Activated naive CD4-positive, alpha-beta T cell treated with anti-CD3 and anti-CD28 coated beads, Interleukin-2, amount 50 U/mL, for 24 hours (primary cell): ENCODE results near the gene FAM228B.

Experiments used
- H3K27ac Mint-ChIP-seq: one replicate; pipeline ENCODE4 v1.8.0; 2021; ENCODE audit warnings: mild to moderate bottlenecking, mixed read lengths
- H3K27me3 Mint-ChIP-seq: one replicate; pipeline ENCODE4 v1.8.0; 2021; ENCODE audit warnings: mixed read lengths
- H3K36me3 Mint-ChIP-seq: one replicate; pipeline ENCODE4 v1.8.0; 2021; ENCODE audit warnings: mixed read lengths
- H3K4me1 Mint-ChIP-seq: one replicate; pipeline ENCODE4 v1.8.0; 2021; ENCODE audit warnings: mixed read lengths
- H3K4me3 Mint-ChIP-seq: one replicate; pipeline ENCODE4 v1.8.0; 2021; ENCODE audit warnings: mild to moderate bottlenecking, mixed read lengths
- H3K9me3 Mint-ChIP-seq: one replicate; pipeline ENCODE4 v1.8.0; 2021; ENCODE audit warnings: mixed read lengths

The FAM228B gene

DNA sequence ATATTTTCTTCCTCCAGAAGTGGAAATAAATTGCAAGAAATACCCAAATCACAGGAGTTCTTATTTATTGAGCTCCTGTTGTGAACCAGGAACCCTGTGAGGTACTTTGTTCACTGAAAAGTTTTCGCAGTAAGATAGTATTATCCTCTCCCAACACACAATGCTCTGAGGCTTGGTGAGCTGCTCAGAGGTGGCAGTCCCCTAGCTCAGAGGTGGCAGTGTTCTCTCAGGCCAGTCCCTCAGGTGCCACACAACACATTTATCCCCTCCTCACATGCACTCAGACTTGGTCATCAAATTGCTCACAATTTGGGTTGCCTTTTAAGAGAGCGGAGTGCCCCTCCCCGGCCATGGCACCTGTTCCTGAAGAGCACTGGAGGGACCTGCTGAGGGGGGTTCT is 77.5 kb downstream of the FAM228B start:
- Mint-ChIP-seq H3K27ac (no peak overlapping the region), H3K9me3 (peaks cover 5% of the 10 kb centered on the region), H3K27me3 (no peaks in the 10 kb centered on the region)

GRCh38 chr2:24203029-24203786 is 79.9 kb downstream of the FAM228B start:
- Mint-ChIP-seq H3K36me3 (peaks cover 12% of the 10 kb centered on the region), H3K4me1 (no peaks in the 10 kb centered on the region), H3K9me3 (no peaks in the 10 kb centered on the region), H3K27ac (no peak overlapping the region), H3K4me3 (no peak overlapping the region), H3K27me3 (no peaks in the 10 kb centered on the region)

More for the DNA sequence above, 77.5 kb downstream of the FAM228B start:
- no peak overlapping the region for H3K4me3 Mint-ChIP-seq
- no peaks in the 10 kb centered on the region for H3K4me1 Mint-ChIP-seq
- H3K36me3 Mint-ChIP-seq = peaks cover 9% of the 10 kb centered on the region

DNA sequence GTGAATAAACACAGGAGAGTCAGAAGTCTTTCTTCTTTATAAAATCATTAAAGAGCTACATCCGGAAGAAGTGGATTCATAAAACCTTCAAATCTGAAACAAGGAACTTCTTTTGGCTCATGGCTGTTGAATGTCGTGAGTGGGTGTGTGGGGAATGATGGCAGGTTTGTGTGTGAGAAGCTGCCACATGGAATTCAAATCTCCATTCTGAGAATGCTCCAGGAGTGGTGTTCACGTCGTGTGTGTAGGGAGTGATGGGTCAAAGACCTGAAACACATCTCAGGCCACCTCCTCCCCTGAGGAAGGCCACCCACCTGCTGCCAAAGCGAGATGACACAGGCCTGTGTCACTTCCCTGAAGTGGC is 80.5 kb downstream of the FAM228B start:
- Mint-ChIP-seq H3K27ac (no peak overlapping the region), H3K4me3 (no peak overlapping the region), H3K36me3 (peaks cover 12% of the 10 kb centered on the region), H3K9me3 (no peaks in the 10 kb centered on the region), H3K27me3 (no peaks in the 10 kb centered on the region), H3K4me1 (no peaks in the 10 kb centered on the region)

- Mint-ChIP-seq H3K4me3 (no peak overlapping the region), H3K4me1 (no peaks in the 10 kb centered on the region), H3K27me3 (no peaks in the 10 kb centered on the region), H3K36me3 (peaks cover 16% of the 10 kb centered on the region), H3K9me3 (no peaks in the 10 kb centered on the region), H3K27ac (no peak overlapping the region)
Observed at GRCh38 chr2:24204505-24204904, 81.2 kb downstream of the FAM228B start.

DNA sequence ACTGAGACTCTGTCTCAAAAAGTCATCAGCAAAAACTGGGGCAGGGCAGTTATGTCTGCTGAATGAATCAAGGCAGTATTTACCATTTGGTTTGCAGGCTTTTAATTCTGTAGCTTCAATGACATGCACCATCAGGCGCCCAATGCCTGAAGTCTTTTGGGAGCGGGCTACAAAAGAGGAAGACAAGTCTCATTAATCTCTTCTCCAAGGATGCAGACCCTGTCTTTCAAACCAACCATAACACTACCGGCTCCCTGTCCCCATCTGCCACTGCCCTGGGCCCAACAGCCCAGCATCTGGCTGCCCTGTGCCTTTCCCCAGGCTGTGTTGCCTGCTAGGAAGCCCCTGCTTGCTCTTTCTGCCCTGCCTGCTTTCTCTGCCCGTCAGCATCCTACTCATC is 81.9 kb downstream of the FAM228B start:
- peaks cover 18% of the 10 kb centered on the region for H3K36me3 Mint-ChIP-seq
- no peak overlapping the region for H3K4me3 Mint-ChIP-seq
- H3K27ac Mint-ChIP-seq = no peak overlapping the region
- no peaks in the 10 kb centered on the region for H3K4me1 Mint-ChIP-seq
- H3K9me3 Mint-ChIP-seq = no peaks in the 10 kb centered on the region
- H3K27me3 Mint-ChIP-seq = no peaks in the 10 kb centered on the region

DNA sequence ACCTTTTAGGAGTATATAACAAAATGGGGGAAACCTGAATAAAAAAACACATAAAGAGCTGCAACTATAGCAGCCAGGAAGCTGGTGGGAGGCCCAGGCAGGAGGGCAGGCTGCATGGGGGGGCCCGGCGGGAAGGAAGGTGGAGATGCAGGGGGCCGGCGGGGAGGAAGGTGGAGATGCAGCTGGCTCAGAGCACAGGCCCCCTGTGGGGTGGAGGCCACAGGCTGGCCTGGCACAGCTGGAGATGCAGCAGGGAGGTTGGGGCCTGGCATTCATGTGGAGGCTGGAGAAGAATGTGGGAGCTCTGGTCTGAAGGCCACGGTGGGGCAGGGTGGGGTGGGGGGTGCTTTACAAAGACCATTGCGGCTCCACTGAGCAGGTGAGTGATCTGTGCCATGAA is 83.0 kb downstream of the FAM228B start:
- Mint-ChIP-seq H3K36me3 (peaks cover 20% of the 10 kb centered on the region), H3K4me1 (no peaks in the 10 kb centered on the region), H3K27ac (no peak overlapping the region), H3K4me3 (no peak overlapping the region), H3K27me3 (no peaks in the 10 kb centered on the region), H3K9me3 (no peaks in the 10 kb centered on the region)

GRCh38 chr2:24206714-24207113 is 83.4 kb downstream of the FAM228B start:
- Mint-ChIP-seq H3K4me3 (no peak overlapping the region), H3K27me3 (no peaks in the 10 kb centered on the region), H3K4me1 (no peaks in the 10 kb centered on the region), H3K9me3 (no peaks in the 10 kb centered on the region), H3K27ac (no peak overlapping the region), H3K36me3 (peaks cover 21% of the 10 kb centered on the region)

DNA sequence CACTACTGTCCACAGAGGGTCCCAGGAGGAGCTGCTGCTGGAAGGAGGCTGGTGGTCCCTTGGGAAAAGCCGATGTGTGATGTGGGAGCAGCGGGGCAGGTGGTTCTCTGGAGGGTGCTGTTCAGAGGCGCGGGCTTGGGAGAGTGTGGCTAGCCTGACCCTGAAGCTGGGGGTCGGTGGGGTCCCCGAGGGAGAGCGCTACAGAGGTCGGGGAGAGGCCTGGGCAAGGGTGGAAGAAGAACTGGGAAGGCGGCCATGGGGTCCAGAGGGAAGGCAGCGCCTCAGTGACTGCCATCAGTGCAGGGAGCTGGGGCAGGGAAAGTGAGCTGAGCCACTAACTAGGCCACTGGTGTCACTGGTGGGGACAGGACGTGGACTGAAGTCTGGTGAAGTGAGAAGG is 84.1 kb downstream of the FAM228B start:
- Mint-ChIP-seq H3K4me3 (no peak overlapping the region), H3K9me3 (no peaks in the 10 kb centered on the region), H3K27me3 (no peaks in the 10 kb centered on the region), H3K36me3 (peaks cover 21% of the 10 kb centered on the region), H3K27ac (no peak overlapping the region), H3K4me1 (no peaks in the 10 kb centered on the region)

DNA sequence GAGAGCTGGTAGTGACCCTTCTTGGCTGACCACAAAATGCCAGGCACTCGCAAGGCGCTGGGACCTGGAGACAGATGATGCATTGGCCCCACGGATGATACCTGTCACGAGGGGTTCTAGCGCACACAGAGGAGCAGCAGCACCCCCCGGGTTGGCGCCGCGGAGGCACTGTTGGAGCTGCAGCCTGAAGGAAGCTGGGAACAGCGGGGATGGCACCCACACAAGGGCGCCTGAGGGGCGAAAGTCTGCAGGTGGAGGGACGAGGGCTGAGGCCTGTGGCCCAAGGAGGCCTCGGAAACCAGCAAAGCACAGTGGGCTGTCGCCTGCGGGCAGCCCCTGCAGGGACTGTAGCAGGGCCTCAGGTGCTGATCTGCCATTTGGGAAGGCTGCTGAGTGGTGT is 85.2 kb downstream of the FAM228B start:
- no peak overlapping the region for H3K27ac Mint-ChIP-seq
- no peaks in the 10 kb centered on the region for H3K9me3 Mint-ChIP-seq
- no peaks in the 10 kb centered on the region for H3K27me3 Mint-ChIP-seq
- no peaks in the 10 kb centered on the region for H3K4me1 Mint-ChIP-seq
- no peak overlapping the region for H3K4me3 Mint-ChIP-seq
- H3K36me3 Mint-ChIP-seq = peaks cover 26% of the 10 kb centered on the region

- Mint-ChIP-seq H3K36me3 (peaks cover 24% of the 10 kb centered on the region), H3K9me3 (no peaks in the 10 kb centered on the region), H3K4me3 (no peak overlapping the region), H3K4me1 (no peaks in the 10 kb centered on the region), H3K27me3 (no peaks in the 10 kb centered on the region), H3K27ac (no peak overlapping the region)
Observed at GRCh38 chr2:24209389-24210105, 86.3 kb downstream of the FAM228B start.

DNA sequence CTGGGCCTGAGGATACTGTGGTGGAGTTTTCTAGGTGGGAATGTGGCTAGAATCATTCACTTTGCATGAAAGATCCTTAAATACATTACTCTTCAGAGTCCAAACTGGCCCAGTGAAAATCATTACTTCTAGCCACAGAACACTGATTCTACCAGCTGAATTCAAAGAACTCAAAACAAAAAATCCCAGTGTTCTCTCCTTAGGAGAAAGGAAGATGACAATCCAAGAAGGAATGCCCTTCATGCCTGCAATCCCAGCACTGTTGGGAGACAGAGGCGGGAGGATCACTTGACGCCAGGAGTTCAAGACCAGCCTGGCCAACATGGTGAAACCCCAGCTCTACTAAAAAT is 86.8 kb downstream of the FAM228B start:
- Mint-ChIP-seq H3K27ac (no peak overlapping the region), H3K4me3 (no peak overlapping the region), H3K36me3 (peaks cover 24% of the 10 kb centered on the region), H3K4me1 (peaks cover 3% of the 10 kb centered on the region), H3K9me3 (no peaks in the 10 kb centered on the region), H3K27me3 (no peaks in the 10 kb centered on the region)

- Mint-ChIP-seq H3K27me3 (no peaks in the 10 kb centered on the region), H3K9me3 (no peaks in the 10 kb centered on the region), H3K4me3 (no peak overlapping the region), H3K4me1 (peaks cover 4% of the 10 kb centered on the region), H3K36me3 (peaks cover 20% of the 10 kb centered on the region), H3K27ac (no peak overlapping the region)
Observed at GRCh38 chr2:24210723-24211122, 87.5 kb downstream of the FAM228B start.

DNA sequence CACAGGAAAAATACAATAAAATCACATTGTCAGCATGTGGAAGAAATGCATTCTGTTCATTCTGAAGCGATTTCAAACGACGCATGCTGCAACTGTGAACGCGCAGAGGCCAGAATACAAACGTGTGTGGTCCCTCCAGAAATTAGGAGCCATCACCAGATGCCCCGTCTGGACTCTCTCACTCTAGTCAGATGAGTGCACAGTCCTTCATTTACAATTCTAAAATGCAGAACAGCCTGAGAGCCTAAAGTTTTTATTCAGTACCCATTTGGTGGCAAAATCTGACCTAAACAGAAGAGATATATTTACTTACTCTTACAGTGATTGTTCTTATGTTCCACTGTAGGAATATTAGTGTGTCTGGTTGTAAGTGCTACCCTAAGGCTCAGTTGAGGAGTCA is 88.1 kb downstream of the FAM228B start:
- Mint-ChIP-seq H3K4me1 (peaks cover 7% of the 10 kb centered on the region), H3K27me3 (no peaks in the 10 kb centered on the region), H3K9me3 (no peaks in the 10 kb centered on the region), H3K36me3 (peaks cover 19% of the 10 kb centered on the region), H3K27ac (no peak overlapping the region), H3K4me3 (no peak overlapping the region)

DNA sequence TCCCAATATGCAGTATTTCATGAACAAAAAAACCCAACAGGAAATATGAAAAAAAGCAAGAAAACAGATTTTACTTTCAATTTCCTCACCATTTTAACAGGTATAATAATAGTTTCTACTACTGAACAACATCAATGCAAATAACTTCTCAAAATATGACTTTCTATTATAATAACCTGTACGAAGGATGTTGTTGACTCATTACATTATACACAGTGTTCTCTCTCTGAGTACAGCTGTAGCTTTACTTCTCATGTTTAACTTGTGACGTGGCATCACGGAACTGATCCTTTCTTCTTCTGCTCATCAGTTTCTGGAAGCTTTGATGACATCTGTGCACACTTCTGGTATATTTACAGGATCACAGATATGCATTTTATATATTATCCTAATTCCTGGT is 91.6 kb downstream of the FAM228B start:
- H3K4me1 Mint-ChIP-seq = peaks cover 7% of the 10 kb centered on the region
- no peak overlapping the region for H3K27ac Mint-ChIP-seq
- H3K36me3 Mint-ChIP-seq = peaks cover 13% of the 10 kb centered on the region
- H3K4me3 Mint-ChIP-seq = no peak overlapping the region
- no peaks in the 10 kb centered on the region for H3K27me3 Mint-ChIP-seq
- no peaks in the 10 kb centered on the region for H3K9me3 Mint-ChIP-seq
